Endometrial microvascular endothelial cells (primary cell): ENCODE data around the gene PRKCA. TPM values are rescaled to one million over a fixed set of nuclear protein-coding genes. Genes with fewer than 3 reads are reported as not detected.
"Not testable (repeated sequence)": the region's sequence is repeated elsewhere in the genome, so short reads cannot be mapped to it uniquely, and the experiment has no call there.

Experiments
- in situ Hi-C: cut with HindIII; loops from 2 replicates; pipeline ENCODE4 v1.10.0; 2017; ENCODE audit warnings: low sequenced_read_pairs, low pct_unique_long_range_greater_than_20kb; ENCODE audit errors: inconsistent ontology term
- total RNA-seq: library from RNA; depleted of rRNA; stranded (reverse); fragments of >200 nt; gene quantifications from one replicate; pipeline ENCODE4 v1.2.3, GENCODE V29; 2015; ENCODE audit errors: inconsistent ontology term

PRKCA gene
- total RNA-seq, 1 donor from 2014 or later, result 21.7 TPM

- in situ Hi-C loops, result no loop called here
Measured at GRCh38 chr17:66466840-66467367, 164.5 kb downstream of the PRKCA start.

GRCh38 chr17:66467766-66468165, 165.4 kb downstream of the PRKCA start:
- in situ Hi-C loops, result no loop called here

- in situ Hi-C loops, result no loop called here
Measured at GRCh38 chr17:66468241-66469087, 166.1 kb downstream of the PRKCA start.

- in situ Hi-C loops, result no loop called here
Measured at GRCh38 chr17:66469088-66469442, 166.7 kb downstream of the PRKCA start.

GRCh38 chr17:66469461-66469860, 167.0 kb downstream of the PRKCA start:
- in situ Hi-C loops, result no loop called here

GRCh38 chr17:66469890-66470289, 167.5 kb downstream of the PRKCA start:
- in situ Hi-C loops, result no loop called here

GRCh38 chr17:66472123-66472522, 169.7 kb downstream of the PRKCA start:
- in situ Hi-C loops, result no loop called here

- in situ Hi-C loops, result no loop called here
Measured at GRCh38 chr17:66474258-66474657, 171.8 kb downstream of the PRKCA start.

- in situ Hi-C loops, result no loop called here
Measured at GRCh38 chr17:66474806-66475497, 172.5 kb downstream of the PRKCA start.

- in situ Hi-C loops, result no loop called here
Measured at GRCh38 chr17:66476014-66476413, 173.6 kb downstream of the PRKCA start.

- in situ Hi-C loops, result no loop called here
Measured at GRCh38 chr17:66477615-66478283, 175.3 kb downstream of the PRKCA start.

- in situ Hi-C loops, result not testable (repeated sequence)
Measured at GRCh38 chr17:66479230-66479889, 176.9 kb downstream of the PRKCA start.

GRCh38 chr17:66480243-66480642, 177.8 kb downstream of the PRKCA start:
- in situ Hi-C loops, result no loop called here

GRCh38 chr17:66480802-66481201, 178.4 kb downstream of the PRKCA start:
- in situ Hi-C loops, result no loop called here

GRCh38 chr17:66481271-66481670, 178.9 kb downstream of the PRKCA start:
- in situ Hi-C loops, result no loop called here

GRCh38 chr17:66483906-66484305, 181.5 kb downstream of the PRKCA start:
- in situ Hi-C loops, result no loop called here

- in situ Hi-C loops, result no loop called here
Measured at GRCh38 chr17:66485309-66485947, 183.0 kb downstream of the PRKCA start.

- in situ Hi-C loops, result no loop called here
Measured at GRCh38 chr17:66487121-66487520, 184.7 kb downstream of the PRKCA start.
